HepG2 (cell line): ENCODE measurements around the gene CHMP6. TPM values are rescaled to one million over a fixed set of nuclear protein-coding genes. Genes with fewer than 3 reads are reported as not detected.

Experiments used
- ATAC-seq: fragments of 200-7000 bp; cut with Tn5 transposase; 3 replicates; pipeline ENCODE4 v1.9.1; 2020; ENCODE audit warnings: mild to moderate bottlenecking, moderate library complexity
- BruUV-seq: library from RNA; stranded (reverse); fragments of 400-500 nt; replicated peaks from 2 replicates; lab custom pipeline; 2021; lab: Mats Ljungman, UMichigan
- CTCF ChIA-PET: fragments of 300-600 bp; formaldehyde crosslinking; extraction: SDS; loops from one replicate; lab custom pipeline; 2021; ENCODE audit warnings: low total read pairs, inconsistent platforms, low intra/inter-chr PET ratio; lab: Yijun Ruan, JAX
- POLR2A ChIA-PET: fragments of 350-600 bp; sonication (Branson Sonifier 250); formaldehyde crosslinking; loops from one replicate; lab custom pipeline; 2020; ENCODE audit warnings: antibody characterized with exemption, inconsistent platforms; lab: Yijun Ruan, JAX
- DNase-seq: peaks from one replicate; pipeline ENCODE4 v3.0.0-alpha.2; 2015; ENCODE audit warnings: low spot score
- FAIRE-seq: peaks from 3 replicates; lab custom pipeline; 2011; peaks lifted over from hg19 to GRCh38; lab: Jason Lieb, UNC
- H2AFZ ChIP-seq: one replicate; pipeline ENCODE4 v1.6.1; 2011; ENCODE audit warnings: low read length, inconsistent platforms
- H3K27ac ChIP-seq: fragments of 300-600 bp; 3 replicates; pipeline ENCODE4 v1.8.0; 2011; ENCODE audit warnings: mixed run types, mild to moderate bottlenecking, mixed read lengths, low read length, inconsistent platforms; ENCODE audit not compliant: insufficient read depth; ENCODE audit errors: extremely low read length
- H3K27me3 ChIP-seq, 2 experiments: fragments of 200-600 bp in 1 of 2; 2 replicates in 1 of 2; 3 replicates in 1 of 2; pipeline versions ENCODE4 v1.6.0 to v1.8.0; 2011; ENCODE audit warnings: low read length in 2 of 2, mild to moderate bottlenecking in 2 of 2, moderate library complexity in 2 of 2, inconsistent platforms in 1 of 2; ENCODE audit not compliant: insufficient read depth in 2 of 2, control insufficient read depth in 1 of 2
- H3K36me3 ChIP-seq, 2 experiments: fragments of 200-600 bp in 1 of 2; replicated peaks in 1 of 2; 2 replicates in 1 of 2; 3 replicates in 1 of 2; pipeline versions ENCODE4 v1.5.1 to v1.8.0; 2011; ENCODE audit warnings: low read length in 2 of 2, inconsistent platforms in 1 of 2; ENCODE audit not compliant: insufficient read depth in 2 of 2, control insufficient read depth in 1 of 2
- H3K4me1 ChIP-seq: 2 replicates; pipeline ENCODE4 v1.5.1; 2012; ENCODE audit warnings: low read length, inconsistent platforms; ENCODE audit not compliant: insufficient read depth
- H3K4me2 ChIP-seq: 2 replicates; pipeline ENCODE4 v1.6.0; 2011; ENCODE audit warnings: low read depth, low read length, inconsistent platforms
- H3K4me3 ChIP-seq, 3 experiments: fragments of 200-600 bp in 1 of 3; sonication (generic), shearing (Covaris generic) in 1 of 3; replicated peaks in 1 of 3; 2 replicates each; pipeline ENCODE4 v1.5.1; 2011 to 2016; ENCODE audit warnings: low read length in 3 of 3, inconsistent platforms in 2 of 3, low read depth in 2 of 3, mild to moderate bottlenecking in 2 of 3, control low read depth in 1 of 3, mixed read lengths in 1 of 3; ENCODE audit not compliant: insufficient read depth in 1 of 3
- H3K79me2 ChIP-seq: one replicate; pipeline ENCODE4 v1.6.1; 2011; ENCODE audit warnings: low read length, inconsistent platforms; ENCODE audit not compliant: insufficient read depth
- H3K9ac ChIP-seq: 2 replicates; pipeline ENCODE4 v1.6.0; 2011; ENCODE audit warnings: mild to moderate bottlenecking, low read depth, low read length, inconsistent platforms; ENCODE audit not compliant: insufficient read depth
- H3K9me3 ChIP-seq: 2 replicates; pipeline ENCODE4 v1.5.1; 2012; ENCODE audit warnings: mild to moderate bottlenecking, low read length
- H4K20me1 ChIP-seq: 2 replicates; pipeline ENCODE4 v1.6.0; 2011; ENCODE audit warnings: inconsistent platforms, mild to moderate bottlenecking, low read length, moderate library complexity; ENCODE audit not compliant: insufficient read depth
- DZIP1 ChIP-seq: sonication (generic); formaldehyde crosslinking; IDR thresholded peaks from 2 replicates; pipeline ENCODE4 v1.5.0; 2020; ENCODE audit warnings: mild to moderate bottlenecking, missing genetic modification reagents
- FOSL2 ChIP-seq: sonication (generic); formaldehyde crosslinking; IDR thresholded peaks from 2 replicates; pipeline ENCODE4 v1.4.0; 2020; ENCODE audit warnings: missing genetic modification reagents
- GLMP ChIP-seq: sonication (generic); formaldehyde crosslinking; IDR thresholded peaks from 2 replicates; pipeline ENCODE4 v1.9.0; 2021; ENCODE audit warnings: missing genetic modification reagents, mild to moderate bottlenecking, borderline replicate concordance
- HNRNPLL ChIP-seq: fragments of 200-400 bp; formaldehyde crosslinking; IDR thresholded peaks from 2 replicates; pipeline ENCODE4 v1.6.1; 2017; ENCODE audit warnings: mild to moderate bottlenecking, low read depth, low read length; ENCODE audit not compliant: poor library complexity, severe bottlenecking
- KDM2A ChIP-seq: sonication (generic); formaldehyde crosslinking; IDR thresholded peaks from 2 replicates; pipeline ENCODE4 v1.4.0; 2020; ENCODE audit warnings: low read depth, missing genetic modification reagents, borderline replicate concordance
- TEAD3 ChIP-seq: optimal IDR thresholded peaks from 2 replicates; pipeline ENCODE3; 2016; ENCODE audit warnings: borderline replicate concordance
- ZFX ChIP-seq: sonication (generic); formaldehyde crosslinking; IDR thresholded peaks from 2 replicates; pipeline ENCODE4 v1.4.0; 2020; ENCODE audit warnings: mild to moderate bottlenecking, low read depth, missing genetic modification reagents, moderate library complexity
- ZFY ChIP-seq: sonication (generic); formaldehyde crosslinking; IDR thresholded peaks from 2 replicates; pipeline ENCODE4 v1.4.0; 2020; ENCODE audit warnings: missing genetic modification reagents
- ZMYM2 ChIP-seq: sonication (generic); formaldehyde crosslinking; IDR thresholded peaks from 2 replicates; pipeline ENCODE4 v1.8.0; 2022; ENCODE audit warnings: mild to moderate bottlenecking, missing genetic modification reagents
- ZNF354B ChIP-seq: sonication (generic); formaldehyde crosslinking; IDR thresholded peaks from 2 replicates; pipeline ENCODE4 v1.8.0; 2022; ENCODE audit warnings: mild to moderate bottlenecking, missing genetic modification reagents
- ZNF687 ChIP-seq: sonication (generic); formaldehyde crosslinking; IDR thresholded peaks from 2 replicates; pipeline ENCODE4 v1.5.1; 2020; ENCODE audit warnings: mild to moderate bottlenecking, missing genetic modification reagents, moderate library complexity
- ZNF83 ChIP-seq: sonication (generic); formaldehyde crosslinking; IDR thresholded peaks from 2 replicates; pipeline ENCODE4 v1.4.0; 2020; ENCODE audit warnings: missing genetic modification reagents, mild to moderate bottlenecking, borderline replicate concordance
- ZSCAN5A ChIP-seq: sonication (generic); formaldehyde crosslinking; IDR thresholded peaks from 2 replicates; pipeline ENCODE4 v1.8.0; 2022; ENCODE audit warnings: mild to moderate bottlenecking, missing genetic modification reagents, borderline replicate concordance
- WGBS: methylation state at CpG from one replicate; pipeline ENCODE4 v1.1.6; 2017; ENCODE audit warnings: low lambda C conversion rate; 5-methylcytosine and 5-hydroxymethylcytosine counted together
- in situ Hi-C: cut with HindIII; loops from 2 replicates; pipeline ENCODE4 v1.10.0; 2017; ENCODE audit warnings: low pct_unique_long_range_greater_than_20kb; ENCODE audit not compliant: extremely low pct_ligation_motif_present
- intact Hi-C: fragments of 100-400 bp; cut with micrococcal nuclease; formaldehyde crosslinking; loops from one replicate; pipeline ENCODE4 v1.10.0; 2022; ENCODE audit not compliant: unreplicated experiment
- polyA plus RNA-seq, 8 experiments: library from polyadenylated mRNA; depleted of rRNA in 3 of 8; stranded (reverse) in 7 of 8; unstranded in 1 of 8; fragments of >200 nt; fragmentation: Illumina TruSeq in 4 of 8; extraction: Trizol in 4 of 8; gene quantifications; 2 replicates each; pipeline versions ENCODE4 v1.2.1 to v1.2.3, GENCODE V29; 2011 to 2016; ENCODE audit warnings: low read depth in 4 of 8, missing spikeins in 1 of 8, mixed read lengths in 1 of 8; ENCODE audit not compliant: insufficient read depth in 1 of 8
- total RNA-seq, 5 experiments: library from RNA; depleted of rRNA; stranded (reverse); fragments of >200 nt; fragmentation: Illumina TruSeq; extraction: Trizol; gene quantifications; 2 replicates each; pipeline ENCODE4 v1.2.3, GENCODE V29; 2016; ENCODE audit warnings: low read depth in 1 of 5

CHMP6 gene
- total and polyA plus RNA-seq, 2 of the 13 experiments (the other 11 are each of a cell fraction or from before 2014, with no cell fraction given): 11.1 to 24.2 TPM

- 26% methylated on average over 15 of the region's 24 CpGs for WGBS
- H4K20me1 ChIP-seq: no peaks in the 10 kb centered on the region
- H3K4me3 ChIP-seq: peak overlapping the region in 1 of 3 experiments; percentile 9; a peak in 2 of 6 replicates
- H3K79me2 ChIP-seq: no peaks in the 10 kb centered on the region
- peaks cover 79% of the 10 kb centered on the region for H3K4me1 ChIP-seq
- H2AFZ ChIP-seq: no peak overlapping the region
- H3K4me2 ChIP-seq: peak overlapping the region; percentile 43
- H3K36me3 ChIP-seq: no peaks in the 10 kb centered on the region
- ATAC-seq: peak; percentile 15
- FAIRE-seq: no peak
- peaks cover 7 to 53% of the 10 kb centered on the region in 2 experiments; a peak in 4 of 5 replicates for H3K27me3 ChIP-seq
- in situ Hi-C loops (no loop called here), intact Hi-C loops (no loop called here)
- POLR2A ChIA-PET: interaction anchor here (0.6 to 1.1 kb wide), 2 partner anchors 23 to 51 kb away, joined by 3 read pairs; no protein-coding TSS in a partner anchor
- CTCF ChIA-PET: interaction anchor here (0.6 kb wide), 1 partner anchor 50 kb away, joined by 3 read pairs; no protein-coding TSS in a partner anchor
- no peak for DNase-seq
- BruUV-seq: no TSS peak
- H3K9me3 ChIP-seq: no peaks in the 10 kb centered on the region
- no peak overlapping the region for H3K27ac ChIP-seq
- no peak overlapping the region for H3K9ac ChIP-seq
- TF ChIP-seq GLMP (CRISPR knock-in tag) (no peak), ZMYM2 (0 out of 2 replicates have a peak, but pooled peaks have one; percentile 25), TEAD3 (CRISPR knock-in tag) (no peak), ZSCAN5A (CRISPR knock-in tag) (0 out of 2 replicates have a peak, but pooled peaks have one; percentile 38), ZNF687 (CRISPR knock-in tag) (peak; percentile 43), DZIP1 (CRISPR knock-in tag) (0 out of 2 replicates have a peak, but pooled peaks have one; percentile 22), ZFY (CRISPR knock-in tag) (0 out of 2 replicates have a peak, but pooled peaks have one; percentile 18), FOSL2 (CRISPR knock-in tag) (no peak), HNRNPLL (peak; percentile 27), KDM2A (CRISPR knock-in tag) (0 out of 2 replicates have a peak, but pooled peaks have one; percentile 20), ZNF83 (CRISPR knock-in tag) (no peak), ZNF354B (CRISPR knock-in tag) (no peak), ZFX (CRISPR knock-in tag) (0 out of 2 replicates have a peak, but pooled peaks have one; percentile 20)
Observed at GRCh38 chr17:81020767-81021497, 29.3 kb downstream of the CHMP6 start.
